NB4 (cell line): ENCODE measurements around the gene CORO2A.

Experiments used
- CTCF ChIP-seq: IDR thresholded peaks from one replicate; pipeline ENCODE4 v1.5.1; 2012; ENCODE audit warnings: low read depth, low read length
- POLR2A ChIP-seq: IDR thresholded peaks from 2 replicates; pipeline ENCODE4 v1.6.1; 2011; ENCODE audit warnings: mild to moderate bottlenecking; ENCODE audit not compliant: insufficient read length; ENCODE audit errors: extremely low read depth

- TF ChIP-seq POLR2A (no peak), CTCF (no peak)
Observed at GRCh38 chr9:98199388-98200033, 7.1 kb upstream of the CORO2A start.
